Right hindlimb (tissue), 1 donor: ENCODE measurements around the gene GPR137.
"Not testable (repeated sequence)": the region's sequence is repeated elsewhere in the genome, so short reads cannot be mapped to it uniquely, and the experiment has no call there.

ENCODE experiments used
- DNase-seq: peaks from one replicate; pipeline ENCODE4 v3.0.0-alpha.2; 2018

The GPR137 gene

DNA sequence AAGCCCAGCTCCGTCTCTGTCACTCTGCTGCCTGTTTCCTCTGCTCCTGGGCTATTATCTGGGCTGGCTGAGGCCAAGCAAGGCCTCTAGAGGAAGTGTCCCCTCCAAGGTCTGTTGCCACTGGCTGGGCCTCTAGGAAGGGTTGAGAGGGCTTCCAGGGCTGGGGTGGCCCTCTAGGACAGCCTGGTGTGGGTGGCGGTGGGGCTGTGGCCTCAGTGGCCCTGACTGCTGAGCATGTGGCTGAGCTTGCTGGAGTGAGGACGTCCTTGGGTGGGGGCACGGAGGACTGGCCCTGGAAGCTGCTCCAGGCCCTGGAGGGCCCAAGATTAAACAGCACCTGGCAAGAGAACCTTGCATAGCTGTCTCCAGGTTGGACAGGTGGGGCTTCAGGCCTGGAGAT, 38.3 kb downstream of the GPR137 start:
- not testable (repeated sequence) for DNase-seq

DNA sequence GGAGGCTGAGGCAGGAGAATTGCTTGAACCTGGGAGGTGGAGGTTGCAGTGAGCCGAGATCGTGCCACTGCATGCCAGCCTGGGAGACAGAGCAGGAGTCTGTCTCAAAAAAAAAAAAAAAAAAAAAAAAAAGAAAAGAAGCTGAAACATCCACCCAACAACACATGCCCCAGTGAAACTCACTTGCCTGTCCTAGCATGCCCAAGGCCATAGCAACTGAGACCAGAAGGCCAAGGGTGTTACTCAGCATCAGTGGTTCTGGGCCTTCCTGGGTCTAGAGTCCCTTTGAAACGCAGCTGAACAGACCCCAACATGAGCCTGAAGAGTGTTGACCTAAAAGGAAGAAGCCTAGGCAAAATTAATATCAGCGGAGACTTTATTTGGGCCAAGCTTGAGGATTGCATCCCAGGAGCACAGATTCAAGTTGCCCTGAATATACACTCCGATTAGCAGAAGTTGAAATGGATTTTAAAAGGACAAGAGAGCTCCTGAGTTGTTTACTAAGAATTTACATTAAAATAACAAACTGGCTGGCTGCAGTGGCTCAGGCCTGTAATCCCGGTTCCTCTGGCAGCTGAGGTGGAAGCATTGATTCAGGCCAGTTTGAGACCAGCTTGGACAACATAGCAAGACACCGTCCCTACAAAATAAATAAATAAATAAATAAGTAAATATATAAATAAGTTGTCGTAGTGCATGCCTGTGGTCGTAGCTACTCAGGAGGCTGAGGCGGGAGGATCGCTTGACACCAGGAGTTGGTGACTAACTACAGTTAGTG, 39.2 kb downstream of the GPR137 start:
- no peak for DNase-seq

DNA sequence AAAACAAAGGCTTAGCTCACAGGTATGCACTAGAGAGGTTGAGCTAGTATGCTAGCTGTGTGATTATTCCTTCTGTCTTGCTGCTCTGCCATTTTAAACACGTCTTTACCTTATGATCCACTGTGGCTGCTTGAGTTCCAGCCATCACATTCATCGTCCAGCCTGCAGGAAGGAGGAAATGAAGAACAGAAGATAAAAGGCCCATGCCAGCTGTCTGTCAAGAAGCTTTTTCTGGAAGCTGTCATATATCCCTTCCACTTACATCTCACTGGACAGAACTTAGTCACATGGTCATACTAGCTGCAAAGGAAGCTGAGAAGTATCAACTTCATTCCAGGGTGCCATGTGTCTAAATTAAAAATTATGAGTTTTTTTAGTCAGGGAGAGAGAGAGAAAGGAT, 41.7 kb downstream of the GPR137 start:
- DNase-seq = no peak

DNA sequence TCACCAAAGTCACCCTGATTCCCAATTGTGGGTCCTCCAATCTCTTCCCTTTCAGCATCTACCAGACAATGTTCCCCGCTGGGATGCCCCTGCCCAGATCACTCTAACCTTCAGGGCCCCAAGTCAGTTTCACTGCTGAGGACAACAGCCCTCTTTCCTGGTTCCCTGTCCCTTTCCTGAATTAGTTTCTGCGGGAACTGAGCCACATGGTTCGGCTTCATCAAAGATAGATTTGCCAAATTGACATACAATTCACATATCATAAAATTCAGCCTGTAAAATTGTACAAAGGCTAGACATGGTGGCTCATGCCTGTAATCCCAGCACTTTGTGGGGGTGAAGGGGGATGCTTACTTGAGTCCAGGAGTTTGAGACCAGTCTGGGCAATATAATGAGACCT, 42.3 kb downstream of the GPR137 start:
- DNase-seq = no peak

DNA sequence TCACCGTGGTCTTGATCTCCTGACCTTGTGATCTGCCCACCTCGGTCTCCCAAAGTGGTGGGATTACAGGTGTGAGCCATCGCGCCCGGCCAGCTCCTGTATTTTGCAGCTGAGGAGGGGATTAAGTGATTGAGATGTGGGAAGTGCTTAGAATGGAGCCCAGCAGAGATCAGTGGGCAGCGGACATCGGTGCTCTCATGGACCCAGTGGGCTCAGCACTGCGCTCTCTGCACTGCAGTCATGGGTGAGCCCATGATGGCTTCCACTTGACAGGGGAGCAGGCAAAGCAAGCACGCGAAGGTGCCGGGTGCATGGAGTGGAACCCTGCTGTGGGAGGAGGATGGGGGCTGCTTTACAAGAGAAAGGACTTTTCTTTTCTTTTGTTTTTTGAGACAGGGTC, 45.2 kb downstream of the GPR137 start:
- DNase-seq = no peak

DNA sequence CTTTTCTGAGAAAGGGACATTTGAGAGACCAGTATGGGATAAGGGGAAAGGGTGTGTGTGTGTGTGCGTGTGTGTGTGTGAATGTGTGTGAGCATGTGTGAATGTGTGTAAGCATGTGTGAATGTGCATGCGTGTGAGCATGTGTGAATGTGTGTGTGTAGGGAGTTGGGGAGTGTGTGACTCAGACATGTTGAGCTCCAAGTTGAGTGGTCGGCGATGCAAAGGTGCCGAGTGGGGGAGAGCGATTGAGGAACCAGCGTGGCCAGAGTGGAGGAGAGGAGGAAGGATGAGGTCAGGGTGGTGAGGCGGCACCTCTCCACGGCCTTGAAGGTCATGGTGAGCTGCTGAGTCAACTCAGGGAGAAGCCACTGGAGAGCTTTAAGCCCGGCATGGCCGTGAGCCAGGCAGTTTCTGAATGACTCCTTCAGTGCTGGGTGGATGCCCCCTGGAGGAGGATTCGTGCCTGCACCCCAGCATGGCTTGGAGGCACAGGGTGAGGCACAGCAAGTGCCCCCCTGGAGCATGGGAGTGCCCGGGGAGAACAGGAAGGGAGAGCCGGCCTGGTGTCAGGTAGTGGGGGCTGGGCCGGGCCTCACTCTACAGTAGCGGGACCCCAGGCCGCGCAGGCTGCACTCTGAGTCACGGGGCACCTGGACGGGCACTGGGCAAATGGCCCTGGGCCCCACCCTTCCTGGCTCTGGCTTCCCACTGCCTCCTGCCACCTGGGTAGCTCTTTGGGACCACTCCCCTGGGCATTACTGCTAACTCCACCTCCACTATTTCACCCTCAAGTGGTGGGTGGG, 46.1 kb downstream of the GPR137 start:
- peak; percentile 42 for DNase-seq

DNA sequence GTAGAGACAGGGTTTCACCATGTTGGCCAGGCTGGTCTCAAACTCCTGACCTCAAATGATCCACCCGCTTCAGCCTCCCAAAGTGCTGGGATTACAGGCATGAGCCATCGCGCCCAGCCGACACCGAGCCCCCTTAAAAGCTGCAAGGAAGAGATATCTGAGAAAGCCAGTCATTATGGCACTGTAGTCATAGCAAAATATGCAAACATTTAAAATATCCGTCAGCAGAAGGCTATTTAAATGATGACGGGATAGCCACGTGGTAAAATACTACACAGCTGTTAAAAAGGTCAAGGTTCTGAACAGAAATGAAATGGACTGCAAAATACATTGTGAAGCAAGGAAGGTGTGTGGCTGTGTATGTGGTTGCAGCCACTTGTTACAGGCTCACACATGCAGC, 47.9 kb downstream of the GPR137 start:
- DNase-seq = no peak

DNA sequence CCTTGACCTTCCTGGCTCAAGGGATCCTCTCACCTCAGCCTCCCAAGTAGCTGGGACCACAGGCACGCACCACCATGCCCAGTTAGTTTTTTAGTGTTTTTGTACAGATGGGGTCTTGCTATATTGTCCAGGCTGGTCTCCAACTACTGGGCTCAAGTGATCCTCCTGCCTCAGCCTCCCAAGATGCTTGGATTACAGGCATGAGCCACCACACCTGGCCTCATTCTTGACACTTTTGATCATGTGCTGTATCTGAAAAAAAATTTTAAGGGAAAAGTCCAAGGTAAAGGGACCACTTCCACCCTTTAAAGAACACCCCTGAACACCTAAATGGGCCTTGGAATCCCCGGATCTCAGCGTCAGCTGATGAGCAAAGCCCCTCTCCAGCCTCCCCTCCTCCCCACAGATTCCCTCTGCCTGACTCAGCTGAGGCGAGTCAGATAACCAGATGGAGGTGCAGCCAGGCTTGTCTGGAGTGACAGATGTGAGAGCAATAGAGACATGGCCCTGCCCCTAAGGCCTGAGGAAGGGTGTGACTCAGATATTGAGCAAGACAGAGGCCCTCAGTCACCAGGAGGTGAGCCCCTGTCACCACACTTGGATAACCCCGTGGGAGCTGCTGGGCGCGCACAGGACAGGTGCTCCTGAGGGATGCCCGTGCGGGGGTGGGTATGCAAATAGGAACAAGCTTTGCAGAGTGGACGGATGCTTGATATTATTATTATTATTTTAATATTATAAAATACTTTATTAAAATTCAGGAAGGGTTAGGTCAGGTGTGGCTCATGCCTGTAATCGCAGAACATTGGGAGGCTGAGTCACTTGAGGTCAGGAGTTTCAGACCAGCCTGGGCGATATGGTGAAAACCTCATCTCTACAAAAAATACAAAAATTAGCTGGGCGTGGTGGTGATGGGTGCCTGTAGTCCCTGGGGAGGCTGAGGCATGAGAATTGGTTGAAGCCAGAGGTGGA, 49.4 kb downstream of the GPR137 start:
- no peak for DNase-seq

DNA sequence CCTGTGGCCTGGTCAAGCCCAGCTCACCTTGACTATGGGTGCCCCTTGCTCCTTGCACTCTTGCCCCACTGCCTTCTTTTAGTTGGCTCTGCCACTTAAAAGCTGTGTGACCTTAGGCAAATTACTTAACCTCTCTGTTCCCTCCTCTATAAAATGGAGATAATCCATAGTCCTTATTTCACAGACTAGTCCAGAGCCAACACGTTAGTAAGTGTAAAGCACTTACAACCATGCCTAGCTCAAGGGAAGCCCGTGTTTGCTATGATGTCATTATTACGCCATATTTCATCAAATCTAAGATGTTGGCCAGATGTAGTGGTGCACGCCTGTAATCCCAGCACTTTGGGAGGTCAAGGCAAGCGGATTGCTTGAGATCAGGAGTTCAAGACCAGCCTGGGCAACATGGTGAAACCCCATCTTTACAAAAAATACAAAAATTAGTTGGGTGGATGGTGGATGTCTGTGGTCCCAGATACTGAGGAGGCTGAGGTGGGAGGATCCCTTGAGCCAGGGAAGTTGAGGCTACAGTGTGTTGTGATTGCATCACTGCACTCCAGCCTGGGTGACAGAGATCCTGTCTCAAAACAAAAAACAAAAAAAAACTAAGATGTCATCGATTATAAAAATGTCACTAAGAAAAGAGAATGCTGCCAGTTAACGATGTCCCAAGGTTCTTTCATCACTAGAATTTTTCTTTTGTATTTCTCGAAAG, 52.0 kb downstream of the GPR137 start:
- no peak for DNase-seq

DNA sequence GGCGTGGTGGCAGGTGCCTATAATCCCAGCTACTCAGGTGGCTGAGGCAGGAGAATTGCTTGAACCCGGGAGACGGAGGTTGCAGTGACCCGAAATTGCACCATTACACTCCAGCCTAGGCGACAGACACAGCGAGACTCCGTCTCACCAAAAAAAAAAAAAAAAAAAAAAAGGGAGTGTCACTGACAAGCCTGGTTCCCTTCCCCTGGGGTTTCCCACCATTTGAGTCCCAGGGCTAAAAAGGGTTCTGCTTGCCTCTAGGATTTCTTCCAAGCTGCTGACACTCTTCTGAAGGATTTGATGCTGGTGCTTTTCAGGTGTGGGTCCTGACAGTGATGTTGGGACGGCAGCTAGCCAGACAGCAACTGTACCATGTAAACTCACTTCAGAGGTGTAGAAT, 53.1 kb downstream of the GPR137 start:
- DNase-seq = no peak
